Suprapubic skin (tissue), 4 donors: Measurements from ENCODE around the gene KRT8. TPM values are rescaled to one million over a fixed set of nuclear protein-coding genes. Genes with fewer than 3 reads are reported as not detected.

Experiments
- DNase-seq, 2 donors: peaks; one replicate each; pipeline ENCODE4 v3.0.0-alpha.2; 2019; ENCODE audit warnings: low spot score in 2 of 2
- H3K27ac ChIP-seq: fragments of 200-600 bp; sonication (generic); one replicate; pipeline ENCODE4 v1.5.1; 2019
- H3K27me3 ChIP-seq: fragments of 200-600 bp; sonication (generic); one replicate; pipeline ENCODE4 v1.5.1; 2019
- H3K36me3 ChIP-seq: fragments of 200-600 bp; sonication (generic); one replicate; pipeline ENCODE4 v1.5.1; 2019
- H3K4me1 ChIP-seq: fragments of 200-600 bp; sonication (generic); one replicate; pipeline ENCODE4 v1.5.1; 2019
- H3K4me3 ChIP-seq: fragments of 200-600 bp; sonication (generic); one replicate; pipeline ENCODE4 v1.5.1; 2019; ENCODE audit warnings: mild to moderate bottlenecking
- H3K9me3 ChIP-seq: fragments of 200-600 bp; sonication (generic); one replicate; pipeline ENCODE4 v1.5.1; 2019
- CTCF ChIP-seq, 2 donors: fragments of 200-600 bp in 1 of 2; fragments of 450-650 bp in 1 of 2; sonication (generic) in 1 of 2; IDR thresholded peaks; one replicate each; pipeline ENCODE4 v1.5.1; 2016 to 2019; ENCODE audit warnings: antibody characterized with exemption in 2 of 2, mild to moderate bottlenecking in 1 of 2, moderate library complexity in 1 of 2
- EP300 ChIP-seq: sonication (generic); formaldehyde crosslinking; IDR thresholded peaks from one replicate; pipeline ENCODE4 v1.6.1; 2017; ENCODE audit warnings: antibody characterized with exemption
- POLR2A ChIP-seq, 2 donors: fragments of 450-650 bp; IDR thresholded peaks; one replicate each; pipeline ENCODE4 v1.6.1; 2017; ENCODE audit warnings: antibody characterized with exemption in 2 of 2, mild to moderate bottlenecking in 2 of 2, moderate library complexity in 2 of 2
- POLR2AphosphoS5 ChIP-seq, 3 donors: sonication (generic); formaldehyde crosslinking; IDR thresholded peaks; one replicate each; pipeline ENCODE4 v1.6.1; 2017; ENCODE audit warnings: antibody characterized with exemption in 3 of 3
- WGBS: methylation state at CpG from one replicate; pipeline ENCODE4 v1.1.5; 2018; 5-methylcytosine and 5-hydroxymethylcytosine counted together
- total RNA-seq, 4 donors: library from RNA; depleted of rRNA; stranded (reverse); fragments of >200 nt; gene quantifications; one replicate each; pipeline ENCODE4 v1.1.0, GENCODE V29; 2016

Gene KRT8
- total RNA-seq, 4 donors from 2014 or later: 49.4 to 93.7 (median 65.9) TPM

DNA sequence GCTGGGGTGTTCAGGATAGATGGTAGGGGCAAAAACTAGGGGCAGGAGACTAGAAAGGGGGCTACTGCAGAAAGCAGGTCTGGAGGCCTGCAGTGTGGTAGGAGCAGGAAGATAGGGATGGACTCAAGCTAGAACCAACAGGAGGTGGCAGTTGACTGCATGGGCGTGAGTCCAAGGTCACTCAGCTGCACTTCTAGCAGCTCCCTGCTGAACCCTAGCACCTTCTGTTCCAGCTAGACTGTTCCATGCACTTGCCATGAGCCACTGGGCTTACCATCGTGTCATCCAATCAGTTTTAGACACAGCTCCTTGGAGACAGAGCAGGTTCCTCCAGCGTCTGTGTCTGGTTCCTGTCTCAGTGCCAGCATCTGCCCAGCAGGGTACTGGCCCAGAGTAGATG, 11.3 kb upstream of the KRT8 start:
- DNase-seq: no peak
- no peak overlapping the region for H3K27ac ChIP-seq
- no peaks in the 10 kb centered on the region for H3K36me3 ChIP-seq
- no peaks in the 10 kb centered on the region for H3K9me3 ChIP-seq
- peaks cover 19% of the 10 kb centered on the region for H3K27me3 ChIP-seq
- no peaks in the 10 kb centered on the region for H3K4me1 ChIP-seq
- 73% methylated on average over 3 of the region's 3 CpGs for WGBS
- H3K4me3 ChIP-seq: no peak overlapping the region
- no peak for TF ChIP-seq EP300
- no peak for TF ChIP-seq POLR2AphosphoS5 (IDR thresholded peaks at IDR 0.05)
- TF ChIP-seq CTCF (IDR thresholded peaks at IDR 0.05): no peak
- no peak for TF ChIP-seq POLR2A (IDR thresholded peaks at IDR 0.05)

- DNase-seq: no peak
- H3K4me3 ChIP-seq: no peak overlapping the region
- no peak overlapping the region for H3K27ac ChIP-seq
- 87% methylated on average over 5 of the region's 5 CpGs for WGBS
- TF ChIP-seq POLR2A (IDR thresholded peaks at IDR 0.05) (no peak), POLR2AphosphoS5 (IDR thresholded peaks at IDR 0.05) (no peak), CTCF (IDR thresholded peaks at IDR 0.05) (no peak), EP300 (no peak)
- no peaks in the 10 kb centered on the region for H3K36me3 ChIP-seq
- H3K4me1 ChIP-seq: no peaks in the 10 kb centered on the region
- no peaks in the 10 kb centered on the region for H3K9me3 ChIP-seq
- H3K27me3 ChIP-seq: peaks cover 25% of the 10 kb centered on the region
These were observed 10.8 kb upstream of the KRT8 start for GRCh38 chr12:52915637-52916036.

- Histone ChIP-seq H3K9me3 (no peaks in the 10 kb centered on the region), H3K36me3 (no peaks in the 10 kb centered on the region), H3K4me3 (no peak overlapping the region), H3K27ac (no peak overlapping the region), H3K4me1 (no peaks in the 10 kb centered on the region), H3K27me3 (peaks cover 26% of the 10 kb centered on the region)
- no peak for DNase-seq
- WGBS: 97% methylated on average over 7 of the region's 7 CpGs
- TF ChIP-seq POLR2A (IDR thresholded peaks at IDR 0.05): no peak
- no peak for TF ChIP-seq CTCF (IDR thresholded peaks at IDR 0.05)
These were observed 9.8 kb upstream of the KRT8 start for GRCh38 chr12:52914576-52915121.

DNA sequence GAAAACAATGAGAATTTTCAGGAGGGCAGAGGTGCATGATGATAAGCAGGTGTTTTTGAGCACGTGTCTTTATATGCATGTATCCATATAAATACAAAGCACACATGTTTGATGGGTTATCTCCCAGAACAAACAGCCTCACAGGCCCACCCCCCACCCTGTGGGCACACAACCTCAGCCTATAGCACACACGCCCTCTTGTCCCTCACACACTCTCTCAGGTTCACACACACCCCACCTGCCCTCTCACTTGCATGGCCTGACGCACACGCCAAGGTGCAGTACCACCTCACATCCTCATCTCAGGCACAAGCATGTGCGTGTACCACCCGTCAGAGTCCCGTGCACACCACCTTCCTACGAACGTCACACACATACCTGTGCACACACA, 8.6 kb upstream of the KRT8 start:
- Histone ChIP-seq H3K36me3 (no peaks in the 10 kb centered on the region), H3K27me3 (peaks cover 31% of the 10 kb centered on the region), H3K27ac (no peak overlapping the region), H3K4me3 (no peak overlapping the region), H3K9me3 (no peaks in the 10 kb centered on the region), H3K4me1 (no peaks in the 10 kb centered on the region)
- TF ChIP-seq CTCF (IDR thresholded peaks at IDR 0.05) (no peak), POLR2AphosphoS5 (IDR thresholded peaks at IDR 0.05) (no peak), POLR2A (IDR thresholded peaks at IDR 0.05) (no peak), EP300 (no peak)
- 96% methylated on average over 9 of the region's 9 CpGs for WGBS
- DNase-seq: no peak

DNA sequence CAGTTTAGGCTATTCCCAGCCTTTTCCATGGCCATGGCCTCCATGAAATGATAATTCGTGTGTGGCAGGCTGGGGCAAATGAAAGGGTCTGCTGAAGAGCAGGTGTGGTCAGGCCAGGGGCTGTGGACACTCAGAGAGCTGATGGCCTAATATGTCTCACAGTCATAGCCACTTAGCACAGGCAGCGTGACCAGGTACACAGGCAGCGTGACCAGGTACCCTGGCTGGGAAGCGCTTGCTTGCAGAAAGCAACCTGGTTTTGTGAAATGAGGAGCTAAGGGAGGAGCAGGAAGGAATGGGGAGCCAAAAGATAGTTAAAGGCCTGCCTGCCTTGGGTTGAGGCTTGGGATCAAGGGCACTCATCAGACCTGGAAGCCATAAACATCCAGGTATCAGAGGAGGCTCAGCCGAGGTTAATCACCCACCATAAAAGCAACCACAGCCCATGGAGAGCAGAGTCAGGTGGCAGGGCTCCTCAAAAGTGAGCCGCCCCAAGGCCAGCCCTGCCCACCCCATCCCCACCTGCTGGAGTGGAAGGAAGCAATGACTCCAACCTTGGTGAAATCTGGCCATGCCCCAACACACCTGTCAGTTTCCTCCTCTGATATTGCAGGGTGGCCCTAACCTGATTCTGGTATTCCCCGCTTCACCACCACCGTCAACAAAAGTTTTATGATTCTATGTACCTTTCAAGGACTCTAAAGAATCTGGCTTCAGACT, 8.0 kb upstream of the KRT8 start:
- DNase-seq: no peak
- Histone ChIP-seq H3K4me1 (peaks cover 2% of the 10 kb centered on the region), H3K9me3 (no peaks in the 10 kb centered on the region), H3K27me3 (peaks cover 31% of the 10 kb centered on the region), H3K4me3 (no peak overlapping the region), H3K27ac (no peak overlapping the region), H3K36me3 (no peaks in the 10 kb centered on the region)
- no peak for TF ChIP-seq EP300
- no peak for TF ChIP-seq CTCF (IDR thresholded peaks at IDR 0.05)
- no peak for TF ChIP-seq POLR2AphosphoS5 (IDR thresholded peaks at IDR 0.05)
- no peak for TF ChIP-seq POLR2A (IDR thresholded peaks at IDR 0.05)
- WGBS: 81% methylated on average over 7 of the region's 8 CpGs
